ENCODE data around the gene KLHL33.

DNA sequence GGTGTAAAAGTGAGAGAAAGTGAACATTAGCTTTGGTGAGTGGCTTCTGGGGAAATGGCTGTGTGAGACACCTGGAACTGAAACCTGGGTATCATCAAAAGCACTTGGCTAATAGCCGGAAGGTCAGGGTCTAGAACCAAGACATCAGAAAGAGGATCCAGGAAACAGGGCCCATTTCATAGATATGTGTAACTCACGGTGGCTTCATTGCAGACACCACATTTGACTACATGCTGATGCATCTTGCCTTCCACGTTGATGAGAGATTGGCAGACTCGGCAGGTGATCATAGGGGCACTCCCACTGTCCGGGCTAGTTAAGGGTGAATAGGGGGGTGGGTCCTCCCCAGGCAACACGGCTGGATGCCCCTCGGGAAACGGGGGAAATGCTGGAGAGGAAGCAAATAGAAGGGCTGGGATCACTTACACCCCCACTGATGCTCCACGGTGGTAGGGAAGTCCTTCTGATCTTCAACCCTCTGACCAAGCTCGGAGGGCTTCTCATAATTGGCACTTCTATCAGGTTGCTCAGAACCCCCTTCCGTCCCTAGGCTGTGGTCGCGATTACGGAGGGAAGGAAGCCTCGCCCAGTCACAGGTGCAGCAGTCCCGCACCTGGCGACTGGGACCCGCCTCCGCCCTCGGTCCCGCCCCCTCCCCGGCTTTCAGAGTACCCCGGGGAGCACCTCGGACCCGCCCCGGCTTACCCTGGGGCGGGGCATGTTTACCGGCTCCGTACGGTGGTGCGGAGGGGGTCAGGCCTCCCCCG, 24.7 kb upstream of the KLHL33 start:
- TF ChIP-seq, protein P1, sequence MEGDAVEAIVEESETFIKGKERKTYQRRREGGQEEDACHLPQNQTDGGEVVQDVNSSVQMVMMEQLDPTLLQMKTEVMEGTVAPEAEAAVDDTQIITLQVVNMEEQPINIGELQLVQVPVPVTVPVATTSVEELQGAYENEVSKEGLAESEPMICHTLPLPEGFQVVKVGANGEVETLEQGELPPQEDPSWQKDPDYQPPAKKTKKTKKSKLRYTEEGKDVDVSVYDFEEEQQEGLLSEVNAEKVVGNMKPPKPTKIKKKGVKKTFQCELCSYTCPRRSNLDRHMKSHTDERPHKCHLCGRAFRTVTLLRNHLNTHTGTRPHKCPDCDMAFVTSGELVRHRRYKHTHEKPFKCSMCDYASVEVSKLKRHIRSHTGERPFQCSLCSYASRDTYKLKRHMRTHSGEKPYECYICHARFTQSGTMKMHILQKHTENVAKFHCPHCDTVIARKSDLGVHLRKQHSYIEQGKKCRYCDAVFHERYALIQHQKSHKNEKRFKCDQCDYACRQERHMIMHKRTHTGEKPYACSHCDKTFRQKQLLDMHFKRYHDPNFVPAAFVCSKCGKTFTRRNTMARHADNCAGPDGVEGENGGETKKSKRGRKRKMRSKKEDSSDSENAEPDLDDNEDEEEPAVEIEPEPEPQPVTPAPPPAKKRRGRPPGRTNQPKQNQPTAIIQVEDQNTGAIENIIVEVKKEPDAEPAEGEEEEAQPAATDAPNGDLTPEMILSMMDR (IDR thresholded peaks at IDR 0.05) = no peak
- TF ChIP-seq POLR2A (IDR thresholded peaks at IDR 0.05) = no peak
